ENCODE measurements around the gene RDH16.

Gene RDH16

DNA sequence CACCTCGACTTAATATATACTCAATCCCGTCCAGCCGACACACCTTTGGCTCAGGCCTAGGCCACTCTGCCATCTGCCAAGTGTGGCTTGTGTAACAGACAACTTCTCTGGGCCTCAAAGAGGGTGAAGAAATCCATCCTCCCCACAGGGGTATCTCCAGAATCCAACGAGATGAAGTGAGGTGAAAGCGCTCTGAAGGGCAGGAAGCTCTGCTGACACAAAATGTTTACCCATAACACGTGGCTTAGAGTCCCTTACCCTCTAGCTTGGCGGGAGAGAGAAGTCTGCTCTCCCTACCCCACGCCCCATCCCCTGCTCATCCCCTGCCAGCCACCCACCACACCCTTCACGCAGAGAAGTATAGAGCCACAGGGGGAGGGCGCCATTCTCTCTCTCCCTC is 35.9 kb upstream of the RDH16 start:
- no peak overlapping the region for H3K27ac ChIP-seq
- TF ChIP-seq, protein P1, sequence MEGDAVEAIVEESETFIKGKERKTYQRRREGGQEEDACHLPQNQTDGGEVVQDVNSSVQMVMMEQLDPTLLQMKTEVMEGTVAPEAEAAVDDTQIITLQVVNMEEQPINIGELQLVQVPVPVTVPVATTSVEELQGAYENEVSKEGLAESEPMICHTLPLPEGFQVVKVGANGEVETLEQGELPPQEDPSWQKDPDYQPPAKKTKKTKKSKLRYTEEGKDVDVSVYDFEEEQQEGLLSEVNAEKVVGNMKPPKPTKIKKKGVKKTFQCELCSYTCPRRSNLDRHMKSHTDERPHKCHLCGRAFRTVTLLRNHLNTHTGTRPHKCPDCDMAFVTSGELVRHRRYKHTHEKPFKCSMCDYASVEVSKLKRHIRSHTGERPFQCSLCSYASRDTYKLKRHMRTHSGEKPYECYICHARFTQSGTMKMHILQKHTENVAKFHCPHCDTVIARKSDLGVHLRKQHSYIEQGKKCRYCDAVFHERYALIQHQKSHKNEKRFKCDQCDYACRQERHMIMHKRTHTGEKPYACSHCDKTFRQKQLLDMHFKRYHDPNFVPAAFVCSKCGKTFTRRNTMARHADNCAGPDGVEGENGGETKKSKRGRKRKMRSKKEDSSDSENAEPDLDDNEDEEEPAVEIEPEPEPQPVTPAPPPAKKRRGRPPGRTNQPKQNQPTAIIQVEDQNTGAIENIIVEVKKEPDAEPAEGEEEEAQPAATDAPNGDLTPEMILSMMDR (conservative IDR thresholded peaks at IDR 0.05), result no peak
- no peak for TF ChIP-seq ZFX (IDR thresholded peaks at IDR 0.05)

DNA sequence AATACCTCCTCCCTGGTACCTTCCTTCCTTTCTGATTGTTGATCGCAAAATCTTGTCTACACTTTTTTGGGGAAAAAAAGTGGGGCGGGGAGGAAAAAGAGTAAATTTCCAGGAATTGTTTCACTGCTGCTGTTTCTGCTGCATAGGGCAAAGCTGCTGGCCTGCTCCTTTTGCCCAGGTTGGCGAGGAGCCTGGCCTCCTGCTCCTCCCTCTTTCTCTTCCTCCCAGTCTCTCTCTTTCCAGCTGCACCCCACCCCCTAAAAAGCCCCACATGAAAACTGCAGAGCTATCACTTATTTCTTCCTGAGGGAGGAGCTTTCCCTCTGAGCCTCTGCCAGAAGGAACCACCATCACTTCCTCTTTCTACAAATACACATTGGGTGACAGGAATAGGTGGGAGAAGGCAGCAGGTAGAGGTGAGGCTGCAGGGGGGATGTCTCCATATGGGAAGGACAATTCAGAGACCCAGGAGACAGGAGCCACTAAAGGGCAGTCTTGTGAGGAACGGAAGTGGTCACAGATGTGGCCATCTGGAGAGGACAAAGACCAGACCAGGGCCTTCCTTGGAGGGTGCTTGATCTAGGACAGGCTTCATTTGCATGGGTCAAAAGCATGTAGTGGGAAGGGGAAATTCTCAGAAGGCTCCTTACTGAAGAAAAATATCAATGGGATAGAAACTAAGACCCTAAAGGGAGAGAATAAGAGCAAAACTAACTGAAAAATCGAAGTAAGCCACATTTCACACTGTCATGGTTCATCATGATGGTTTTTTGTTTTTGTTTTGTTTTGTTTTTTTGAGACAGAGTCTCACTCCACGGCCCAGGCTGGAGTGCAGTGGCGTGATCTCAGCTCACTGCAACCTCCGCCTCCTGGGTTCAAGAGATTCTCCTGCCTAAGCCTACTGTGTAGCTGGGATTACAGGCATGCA is 34.2 kb upstream of the RDH16 start:
- TF ChIP-seq ZFX (IDR thresholded peaks at IDR 0.05), result no peak
- TF ChIP-seq, protein P1 (conservative IDR thresholded peaks at IDR 0.05), result no peak
- peak overlapping the region; percentile 35 for H3K27ac ChIP-seq

DNA sequence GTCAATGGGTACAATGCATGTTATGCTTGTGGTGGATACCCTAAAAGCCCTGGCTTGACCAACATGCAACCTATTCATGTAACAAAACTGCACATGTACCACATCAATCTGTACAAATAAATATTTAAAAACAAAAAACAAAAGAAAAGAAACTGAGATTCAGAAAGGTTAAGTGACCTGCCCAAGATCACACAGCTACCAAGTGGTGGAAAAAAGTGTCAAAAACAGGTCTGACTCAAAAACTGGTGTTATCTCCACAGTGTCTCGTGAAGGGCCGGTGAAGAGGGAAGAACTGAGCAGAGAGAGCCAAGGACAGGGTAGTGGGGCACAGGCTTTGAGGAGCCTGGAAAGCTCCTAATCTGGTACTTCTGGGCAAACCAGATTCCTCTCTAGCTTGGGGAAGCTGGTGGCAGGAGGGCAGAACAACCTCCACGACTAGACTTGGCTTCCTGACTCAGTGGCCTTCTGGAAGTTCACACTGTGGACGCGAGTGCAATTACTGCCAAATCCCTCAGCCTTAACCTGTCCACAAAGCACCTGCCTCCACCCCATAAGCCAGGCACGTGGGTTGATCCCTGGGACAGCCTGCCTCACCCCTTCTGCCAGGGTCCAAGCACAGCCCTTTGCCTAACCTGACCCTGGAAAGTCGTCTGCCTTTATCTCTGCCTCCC is 33.4 kb upstream of the RDH16 start:
- peak overlapping the region; percentile 35 for H3K27ac ChIP-seq
- no peak for TF ChIP-seq ZFX (IDR thresholded peaks at IDR 0.05)
- TF ChIP-seq, protein P1 (conservative IDR thresholded peaks at IDR 0.05), result no peak

DNA sequence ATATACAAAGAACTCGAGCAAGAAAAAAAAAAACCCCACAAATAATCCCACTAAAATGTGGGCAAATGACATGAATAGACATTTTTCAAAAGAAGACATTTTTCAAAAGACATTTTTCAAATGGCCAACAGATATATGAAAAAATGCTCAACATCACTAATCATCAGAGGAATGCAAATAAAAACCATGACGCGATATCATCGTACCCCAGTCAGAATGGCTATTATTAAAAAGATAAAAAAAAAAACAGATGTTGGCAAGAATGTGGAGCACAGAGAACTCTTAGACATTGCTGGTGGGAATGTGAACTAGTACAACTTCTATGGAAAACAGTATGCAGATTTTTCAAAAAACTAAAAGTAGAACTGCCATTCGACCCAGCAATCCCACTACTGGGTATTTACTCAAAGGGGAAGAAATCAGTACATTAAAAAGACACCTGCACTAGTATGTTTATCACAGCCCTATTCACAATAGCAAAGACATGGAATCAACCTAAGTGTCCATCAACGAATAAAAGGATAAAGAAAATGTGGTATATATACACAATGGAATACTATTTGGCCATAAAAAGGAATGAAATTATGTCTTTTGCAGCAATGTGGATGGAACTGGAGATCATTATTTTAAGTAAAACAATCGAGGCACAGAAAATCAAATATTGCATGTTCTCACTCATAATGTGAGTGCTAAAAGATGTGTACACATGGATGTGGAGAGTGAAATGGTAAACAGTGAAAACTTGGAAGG is 32.6 kb upstream of the RDH16 start:
- no peak overlapping the region for H3K27ac ChIP-seq
- no peak for TF ChIP-seq ZFX (IDR thresholded peaks at IDR 0.05)
- TF ChIP-seq, protein P1 (conservative IDR thresholded peaks at IDR 0.05), result no peak

DNA sequence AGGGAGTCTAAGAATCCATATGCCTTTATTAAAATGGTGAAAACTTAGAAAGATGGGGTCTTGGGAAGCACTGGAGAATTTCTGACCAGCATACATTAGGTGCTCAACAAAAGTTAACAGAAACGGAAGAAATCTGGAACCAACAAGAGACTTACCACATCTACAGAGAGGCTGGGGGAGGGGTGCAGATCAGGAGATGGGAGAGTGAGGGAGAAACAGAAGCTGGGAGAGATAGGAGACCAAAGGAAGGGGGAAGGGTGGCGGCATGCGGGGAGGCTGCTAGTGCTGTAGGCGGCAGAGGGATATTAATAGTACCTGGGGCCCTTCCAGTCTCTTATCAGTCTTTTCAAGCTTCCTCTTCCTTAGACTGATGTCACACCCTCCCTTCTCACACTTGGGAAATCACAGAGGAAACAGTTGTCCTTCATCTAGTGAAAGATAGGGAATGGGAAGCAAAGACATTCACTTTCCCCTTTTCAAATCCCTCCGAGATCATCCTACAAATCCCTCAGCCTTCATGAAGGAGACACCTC is 30.9 kb upstream of the RDH16 start:
- no peak overlapping the region for H3K27ac ChIP-seq
- TF ChIP-seq, protein P1 (conservative IDR thresholded peaks at IDR 0.05), result no peak
- no peak for TF ChIP-seq ZFX (IDR thresholded peaks at IDR 0.05)

DNA sequence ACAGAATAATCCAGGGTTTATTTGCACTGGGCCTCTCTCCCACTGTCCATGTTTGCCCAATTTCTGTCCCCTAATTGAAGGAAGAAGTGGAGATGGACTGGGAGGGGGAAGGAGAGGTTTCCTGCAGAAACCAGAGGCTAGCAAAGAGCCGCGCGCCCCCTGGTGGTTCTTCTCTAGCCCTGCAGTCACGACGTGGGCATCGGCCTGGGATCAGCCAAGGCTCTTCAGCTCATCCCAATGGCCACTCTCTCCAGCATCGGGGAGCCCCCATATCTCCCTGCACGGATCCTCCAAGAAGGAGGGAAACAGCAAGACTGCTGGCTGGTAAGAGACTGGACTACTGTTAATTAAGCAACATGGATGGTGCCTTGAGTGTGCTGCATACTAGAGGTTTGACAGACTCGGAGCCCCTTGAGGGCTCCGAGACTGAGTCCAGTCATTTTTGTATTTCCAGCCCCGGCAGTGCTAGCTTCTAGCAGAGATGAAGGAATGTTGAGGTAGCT is 30.2 kb upstream of the RDH16 start:
- H3K27ac ChIP-seq, result peak overlapping the region; percentile 68
- no peak for TF ChIP-seq ZFX (IDR thresholded peaks at IDR 0.05)
- TF ChIP-seq, protein P1 (conservative IDR thresholded peaks at IDR 0.05), result peak; percentile 98

Data from C4-2B (cell line).